Ovary (tissue), 9 donors: ENCODE measurements around the gene ASXL3. TPM values are rescaled to one million over a fixed set of nuclear protein-coding genes. Genes with fewer than 3 reads are reported as not detected.

ENCODE experiments used
- DNase-seq, 5 donors: peaks; one replicate each; pipeline ENCODE4 v3.0.0-alpha.2; 2019 to 2020
- H3K27ac ChIP-seq, 2 donors: fragments of 200-600 bp; one replicate each; pipeline versions ENCODE4 v1.5.1 to v1.8.0; 2019 to 2022
- H3K27me3 ChIP-seq: fragments of 200-600 bp; one replicate; pipeline ENCODE4 v1.8.0; 2022
- H3K36me3 ChIP-seq: fragments of 200-600 bp; sonication (generic); one replicate; pipeline ENCODE4 v1.5.1; 2019
- H3K4me1 ChIP-seq: one replicate; pipeline ENCODE4 v1.8.1; 2013; ENCODE audit warnings: mild to moderate bottlenecking, moderate library complexity; ENCODE audit not compliant: insufficient read depth
- H3K4me3 ChIP-seq: fragments of 200-600 bp; sonication (generic); one replicate; pipeline ENCODE4 v1.5.1; 2017
- H3K9me3 ChIP-seq, 2 donors: fragments of 200-600 bp in 1 of 2; sonication (generic) in 1 of 2; one replicate each; pipeline versions ENCODE4 v1.5.1 to v1.8.1; 2013 to 2019; ENCODE audit warnings: mild to moderate bottlenecking in 1 of 2, moderate library complexity in 1 of 2
- CTCF ChIP-seq, 3 donors: fragments of 450-650 bp in 2 of 3; fragments of 200-600 bp in 1 of 3; IDR thresholded peaks; one replicate each; pipeline versions ENCODE4 v1.5.1 to v1.8.0; 2016 to 2022; ENCODE audit warnings: antibody characterized with exemption in 3 of 3, mild to moderate bottlenecking in 1 of 3
- EP300 ChIP-seq: sonication (generic); formaldehyde crosslinking; IDR thresholded peaks from one replicate; pipeline ENCODE4 v1.6.1; 2017; ENCODE audit warnings: antibody characterized with exemption
- POLR2A ChIP-seq: fragments of 450-650 bp; IDR thresholded peaks from one replicate; pipeline ENCODE4 v1.6.1; 2017; ENCODE audit warnings: antibody characterized with exemption, mild to moderate bottlenecking, moderate library complexity
- intact Hi-C, 4 donors: fragments of 100-400 bp; cut with DNase I; formaldehyde crosslinking; loops; one replicate each; pipeline versions ENCODE4 v1.11.0 to v1.15.1; 2022 to 2023
- polyA plus RNA-seq, 2 donors: library from polyadenylated mRNA; stranded (reverse); fragments of 200-250 nt in 1 of 2; fragments of 350-450 nt in 1 of 2; fragmentation: Illumina TruSeq in 1 of 2; extraction: RNeasy Lipid Tissue Mini Kit (QIAGEN cat#74804) in 1 of 2; gene quantifications; one replicate each; pipeline ENCODE4 v1.2.3, GENCODE V29; 2013 to 2014
- total RNA-seq, 7 donors: library from RNA; depleted of rRNA in 2 of 7; stranded (reverse); fragments of >200 nt in 2 of 7; fragmentation: NEBNext Ultra II Directional in 3 of 7; extraction: Animal tissue kit (Norgen Biotek cat#: 25700) in 3 of 7; gene quantifications; one replicate each; pipeline versions ENCODE4 v1.1.0 to v1.2.4, GENCODE V29; 2016 to 2023
- donor health status: DM: no; HTN: no; CAD: no; lungs with moderate emphysema.
- donor health status: DM: no; HTN: no; CAD: no.
- donor health status: Bipolar disorder and iron deficiency.
- donor health status: DM: yes; HTN: yes; CAD: no.
- donor health status: DM: no; HTN: no; CAD: no.
- donor health status: DM: yes; HTN: yes; CAD: no.

Gene ASXL3
- total and polyA plus RNA-seq, 9 donors = 1.8 to 23.2 (median 18.4) TPM

DNA sequence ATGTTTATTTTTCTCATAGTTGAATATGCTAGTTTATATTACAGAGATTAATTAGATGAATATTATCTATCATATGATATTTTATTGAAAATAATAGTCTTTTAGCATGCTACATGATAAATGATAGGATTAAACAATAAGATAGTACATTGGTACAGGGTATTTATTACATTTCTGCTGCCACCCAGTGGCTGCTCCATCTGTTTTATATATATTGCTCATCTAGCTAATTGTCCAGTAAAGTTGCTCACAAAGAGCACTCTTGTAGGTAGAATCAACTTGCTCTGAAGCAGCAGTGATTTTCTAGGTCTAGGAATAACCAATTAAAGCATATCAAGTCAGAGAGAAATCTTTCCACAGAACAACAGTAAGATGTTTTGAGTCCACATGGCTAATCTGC is 183.3 kb downstream of the ASXL3 start:
- Histone ChIP-seq H3K4me1 (no peaks in the 10 kb centered on the region), H3K9me3 (no peaks in the 10 kb centered on the region), H3K4me3 (no peak overlapping the region), H3K27ac (no peak overlapping the region), H3K27me3 (no peaks in the 10 kb centered on the region), H3K36me3 (no peaks in the 10 kb centered on the region)
- intact Hi-C loops = no loop called here
- TF ChIP-seq POLR2A (no peak), CTCF (IDR thresholded peaks at IDR 0.05) (no peak), EP300 (no peak)
- DNase-seq = peak in 3 of 5 donors; percentile 15 to 50 (median 28)

DNA sequence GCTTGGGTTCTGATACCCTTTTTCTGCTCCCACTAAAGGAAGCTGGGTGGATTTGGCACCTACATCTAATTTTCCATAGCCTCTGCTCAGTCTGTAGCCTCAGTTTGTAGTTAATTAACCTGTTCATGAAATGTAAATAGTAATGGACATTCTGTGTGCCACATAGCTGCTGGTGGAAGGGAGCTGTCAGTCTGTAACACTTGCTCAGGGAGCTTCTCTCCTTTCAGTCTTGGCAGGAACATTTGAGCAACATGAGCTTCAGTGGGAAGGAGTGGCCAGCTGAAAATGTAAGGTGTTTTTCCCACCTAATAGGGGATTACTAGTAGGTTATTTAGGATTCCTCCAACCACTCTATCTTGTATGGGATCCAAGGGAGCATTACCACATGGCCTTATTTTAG is 203.4 kb downstream of the ASXL3 start:
- intact Hi-C loops = no loop called here
- Histone ChIP-seq H3K4me1 (no peaks in the 10 kb centered on the region), H3K9me3 (no peaks in the 10 kb centered on the region), H3K4me3 (no peak overlapping the region), H3K36me3 (no peaks in the 10 kb centered on the region), H3K27me3 (no peaks in the 10 kb centered on the region), H3K27ac (no peak overlapping the region)
- no peak for DNase-seq
- no peak for TF ChIP-seq CTCF (IDR thresholded peaks at IDR 0.05)
- no peak for TF ChIP-seq EP300
- TF ChIP-seq POLR2A = no peak

Other genes starting within 250 kb of the ASXL3 start
- gene CCDC178, start 137.5 kb upstream of the ASXL3 start, total RNA-seq = 1 to 10 TPM; 2.4 to 5.4 (median 3.2) TPM
- gene CCDC178, start 137.5 kb upstream of the ASXL3 start, polyA plus RNA-seq = 10 to 100 TPM in 1 of 2 donors, 1 to 10 TPM in 1; 7.0 to 11.8 TPM